Stimulated activated CD4-positive, alpha-beta T cell treated with anti-CD3 and anti-CD28 coated beads, Interleukin-1b, Interleukin-23, amount 100 ng/mL, for 1 hour (primary cell): Measurements from ENCODE around the gene ULBP2.
"Not testable (repeated sequence)": the region's sequence is repeated elsewhere in the genome, so short reads cannot be mapped to it uniquely, and the experiment has no call there.

Experiments used
- DNase-seq, 2 donors: peaks; one replicate each; pipeline ENCODE4 v3.0.0-alpha.2; 2020; ENCODE audit warnings: low read depth in 2 of 2

ULBP2 gene

GRCh38 chr6:149909701-149910470, 31.9 kb upstream of the ULBP2 start:
- DNase-seq = no peak

- no peak for DNase-seq
These were observed 31.1 kb upstream of the ULBP2 start for GRCh38 chr6:149910721-149911151.

GRCh38 chr6:149912680-149913079, 29.1 kb upstream of the ULBP2 start:
- DNase-seq = not testable (repeated sequence)

- DNase-seq = no peak
These were observed 28.7 kb upstream of the ULBP2 start for GRCh38 chr6:149913085-149913484.

- no peak for DNase-seq
These were observed 28.1 kb upstream of the ULBP2 start for GRCh38 chr6:149913540-149914240.

- no peak for DNase-seq
These were observed 25.6 kb upstream of the ULBP2 start for GRCh38 chr6:149915970-149916865.

GRCh38 chr6:149917679-149918078, 24.1 kb upstream of the ULBP2 start:
- DNase-seq = no peak

GRCh38 chr6:149918151-149918905, 23.5 kb upstream of the ULBP2 start:
- DNase-seq = no peak

- DNase-seq = not testable (repeated sequence)
These were observed 22.5 kb upstream of the ULBP2 start for GRCh38 chr6:149919126-149919833.

GRCh38 chr6:149919834-149920225, 22.0 kb upstream of the ULBP2 start:
- no peak for DNase-seq

- DNase-seq = no peak
These were observed 20.5 kb upstream of the ULBP2 start for GRCh38 chr6:149921361-149921760.

- not testable (repeated sequence) for DNase-seq
These were observed 19.7 kb upstream of the ULBP2 start for GRCh38 chr6:149922091-149922490.

- DNase-seq = peak; percentile 53 to 68
These were observed 19.0 kb upstream of the ULBP2 start, which contains the start of gene RAET1G for GRCh38 chr6:149922642-149923326. RAET1G (minus strand) TSS chr6:149923121; CDS start chr6:149923010, 111 bp downstream.

- DNase-seq = no peak
These were observed 18.4 kb upstream of the ULBP2 start for GRCh38 chr6:149923327-149923986.

- DNase-seq = no peak
These were observed 17.4 kb upstream of the ULBP2 start for GRCh38 chr6:149924206-149924932.

GRCh38 chr6:149924933-149925252, 16.9 kb upstream of the ULBP2 start:
- no peak for DNase-seq

- no peak for DNase-seq
These were observed 16.4 kb upstream of the ULBP2 start for GRCh38 chr6:149925253-149925973.
